ENCODE measurements around the gene FANCE. TPM values are rescaled to one million over a fixed set of nuclear protein-coding genes. Genes with fewer than 3 reads are reported as not detected.

The FANCE gene
- total and polyA plus RNA-seq, 2 experiments from 2014 or later = 5.4 to 25.5 TPM

DNA sequence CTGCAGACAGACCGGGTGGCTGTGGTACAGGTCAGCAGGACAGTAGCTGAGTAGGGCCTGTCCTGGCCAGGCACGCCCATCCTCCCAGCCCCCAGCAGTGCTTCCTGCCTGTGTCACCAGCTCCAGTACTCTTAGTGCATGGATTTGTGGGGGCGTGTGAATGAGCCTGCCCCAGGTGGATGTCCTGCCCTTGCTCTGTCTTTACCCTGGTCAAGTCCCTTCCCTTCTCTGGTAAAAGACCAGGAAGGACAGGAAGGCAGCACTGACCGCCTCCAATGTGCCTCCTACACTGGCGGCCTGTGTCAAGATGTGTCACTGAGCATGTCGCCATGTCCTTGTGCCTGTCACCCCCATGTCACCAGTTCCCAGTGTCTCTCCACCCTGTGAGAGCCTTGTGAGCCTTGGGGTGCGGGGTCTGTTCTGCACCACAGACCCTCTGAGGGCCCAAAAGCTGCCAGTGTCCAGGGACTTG, 32.8 kb downstream of the FANCE start:
- ATAC-seq = no peak; the same call in 2 of the 3 replicates
- TF ChIP-seq POLR2AphosphoS5 (IDR thresholded peaks at IDR 0.05; ENCODE audit: low read depth) (no peak), CREB1 (CRISPR knock-in tag; IDR thresholded peaks at IDR 0.05; ENCODE audit: low read depth) (no peak), NANOG (IDR thresholded peaks at IDR 0.05; ENCODE audit: borderline replicate concordance) (no peak), ZNF114 (CRISPR knock-in tag; IDR thresholded peaks at IDR 0.05) (no peak), JUNB (IDR thresholded peaks at IDR 0.05; ENCODE audit: unreplicated experiment) (no peak)
- TF ChIP-seq, protein P1, sequence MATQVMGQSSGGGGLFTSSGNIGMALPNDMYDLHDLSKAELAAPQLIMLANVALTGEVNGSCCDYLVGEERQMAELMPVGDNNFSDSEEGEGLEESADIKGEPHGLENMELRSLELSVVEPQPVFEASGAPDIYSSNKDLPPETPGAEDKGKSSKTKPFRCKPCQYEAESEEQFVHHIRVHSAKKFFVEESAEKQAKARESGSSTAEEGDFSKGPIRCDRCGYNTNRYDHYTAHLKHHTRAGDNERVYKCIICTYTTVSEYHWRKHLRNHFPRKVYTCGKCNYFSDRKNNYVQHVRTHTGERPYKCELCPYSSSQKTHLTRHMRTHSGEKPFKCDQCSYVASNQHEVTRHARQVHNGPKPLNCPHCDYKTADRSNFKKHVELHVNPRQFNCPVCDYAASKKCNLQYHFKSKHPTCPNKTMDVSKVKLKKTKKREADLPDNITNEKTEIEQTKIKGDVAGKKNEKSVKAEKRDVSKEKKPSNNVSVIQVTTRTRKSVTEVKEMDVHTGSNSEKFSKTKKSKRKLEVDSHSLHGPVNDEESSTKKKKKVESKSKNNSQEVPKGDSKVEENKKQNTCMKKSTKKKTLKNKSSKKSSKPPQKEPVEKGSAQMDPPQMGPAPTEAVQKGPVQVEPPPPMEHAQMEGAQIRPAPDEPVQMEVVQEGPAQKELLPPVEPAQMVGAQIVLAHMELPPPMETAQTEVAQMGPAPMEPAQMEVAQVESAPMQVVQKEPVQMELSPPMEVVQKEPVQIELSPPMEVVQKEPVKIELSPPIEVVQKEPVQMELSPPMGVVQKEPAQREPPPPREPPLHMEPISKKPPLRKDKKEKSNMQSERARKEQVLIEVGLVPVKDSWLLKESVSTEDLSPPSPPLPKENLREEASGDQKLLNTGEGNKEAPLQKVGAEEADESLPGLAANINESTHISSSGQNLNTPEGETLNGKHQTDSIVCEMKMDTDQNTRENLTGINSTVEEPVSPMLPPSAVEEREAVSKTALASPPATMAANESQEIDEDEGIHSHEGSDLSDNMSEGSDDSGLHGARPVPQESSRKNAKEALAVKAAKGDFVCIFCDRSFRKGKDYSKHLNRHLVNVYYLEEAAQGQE (IDR thresholded peaks at IDR 0.05; ENCODE audit: unreplicated experiment) = no peak
- TF ChIP-seq, protein P2, sequence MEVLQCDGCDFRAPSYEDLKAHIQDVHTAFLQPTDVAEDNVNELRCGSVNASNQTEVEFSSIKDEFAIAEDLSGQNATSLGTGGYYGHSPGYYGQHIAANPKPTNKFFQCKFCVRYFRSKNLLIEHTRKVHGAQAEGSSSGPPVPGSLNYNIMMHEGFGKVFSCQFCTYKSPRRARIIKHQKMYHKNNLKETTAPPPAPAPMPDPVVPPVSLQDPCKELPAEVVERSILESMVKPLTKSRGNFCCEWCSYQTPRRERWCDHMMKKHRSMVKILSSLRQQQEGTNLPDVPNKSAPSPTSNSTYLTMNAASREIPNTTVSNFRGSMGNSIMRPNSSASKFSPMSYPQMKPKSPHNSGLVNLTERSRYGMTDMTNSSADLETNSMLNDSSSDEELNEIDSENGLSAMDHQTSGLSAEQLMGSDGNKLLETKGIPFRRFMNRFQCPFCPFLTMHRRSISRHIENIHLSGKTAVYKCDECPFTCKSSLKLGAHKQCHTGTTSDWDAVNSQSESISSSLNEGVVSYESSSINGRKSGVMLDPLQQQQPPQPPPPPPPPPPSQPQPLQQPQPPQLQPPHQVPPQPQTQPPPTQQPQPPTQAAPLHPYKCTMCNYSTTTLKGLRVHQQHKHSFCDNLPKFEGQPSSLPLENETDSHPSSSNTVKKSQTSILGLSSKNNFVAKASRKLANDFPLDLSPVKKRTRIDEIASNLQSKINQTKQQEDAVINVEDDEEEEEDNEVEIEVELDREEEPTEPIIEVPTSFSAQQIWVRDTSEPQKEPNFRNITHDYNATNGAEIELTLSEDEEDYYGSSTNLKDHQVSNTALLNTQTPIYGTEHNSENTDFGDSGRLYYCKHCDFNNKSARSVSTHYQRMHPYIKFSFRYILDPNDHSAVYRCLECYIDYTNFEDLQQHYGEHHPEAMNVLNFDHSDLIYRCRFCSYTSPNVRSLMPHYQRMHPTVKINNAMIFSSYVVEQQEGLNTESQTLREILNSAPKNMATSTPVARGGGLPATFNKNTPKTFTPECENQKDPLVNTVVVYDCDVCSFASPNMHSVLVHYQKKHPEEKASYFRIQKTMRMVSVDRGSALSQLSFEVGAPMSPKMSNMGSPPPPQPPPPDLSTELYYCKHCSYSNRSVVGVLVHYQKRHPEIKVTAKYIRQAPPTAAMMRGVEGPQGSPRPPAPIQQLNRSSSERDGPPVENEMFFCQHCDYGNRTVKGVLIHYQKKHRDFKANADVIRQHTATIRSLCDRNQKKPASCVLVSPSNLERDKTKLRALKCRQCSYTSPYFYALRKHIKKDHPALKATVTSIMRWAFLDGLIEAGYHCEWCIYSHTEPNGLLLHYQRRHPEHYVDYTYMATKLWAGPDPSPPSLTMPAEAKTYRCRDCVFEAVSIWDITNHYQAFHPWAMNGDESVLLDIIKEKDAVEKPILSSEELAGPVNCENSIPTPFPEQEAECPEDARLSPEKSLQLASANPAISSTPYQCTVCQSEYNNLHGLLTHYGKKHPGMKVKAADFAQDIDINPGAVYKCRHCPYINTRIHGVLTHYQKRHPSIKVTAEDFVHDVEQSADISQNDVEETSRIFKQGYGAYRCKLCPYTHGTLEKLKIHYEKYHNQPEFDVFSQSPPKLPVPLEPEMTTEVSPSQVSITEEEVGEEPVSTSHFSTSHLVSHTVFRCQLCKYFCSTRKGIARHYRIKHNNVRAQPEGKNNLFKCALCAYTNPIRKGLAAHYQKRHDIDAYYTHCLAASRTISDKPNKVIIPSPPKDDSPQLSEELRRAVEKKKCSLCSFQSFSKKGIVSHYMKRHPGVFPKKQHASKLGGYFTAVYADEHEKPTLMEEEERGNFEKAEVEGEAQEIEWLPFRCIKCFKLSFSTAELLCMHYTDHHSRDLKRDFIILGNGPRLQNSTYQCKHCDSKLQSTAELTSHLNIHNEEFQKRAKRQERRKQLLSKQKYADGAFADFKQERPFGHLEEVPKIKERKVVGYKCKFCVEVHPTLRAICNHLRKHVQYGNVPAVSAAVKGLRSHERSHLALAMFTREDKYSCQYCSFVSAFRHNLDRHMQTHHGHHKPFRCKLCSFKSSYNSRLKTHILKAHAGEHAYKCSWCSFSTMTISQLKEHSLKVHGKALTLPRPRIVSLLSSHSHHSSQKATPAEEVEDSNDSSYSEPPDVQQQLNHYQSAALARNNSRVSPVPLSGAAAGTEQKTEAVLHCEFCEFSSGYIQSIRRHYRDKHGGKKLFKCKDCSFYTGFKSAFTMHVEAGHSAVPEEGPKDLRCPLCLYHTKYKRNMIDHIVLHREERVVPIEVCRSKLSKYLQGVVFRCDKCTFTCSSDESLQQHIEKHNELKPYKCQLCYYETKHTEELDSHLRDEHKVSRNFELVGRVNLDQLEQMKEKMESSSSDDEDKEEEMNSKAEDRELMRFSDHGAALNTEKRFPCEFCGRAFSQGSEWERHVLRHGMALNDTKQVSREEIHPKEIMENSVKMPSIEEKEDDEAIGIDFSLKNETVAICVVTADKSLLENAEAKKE (CRISPR knock-in tag; IDR thresholded peaks at IDR 0.05) = no peak
- TF ChIP-seq, protein P3, sequence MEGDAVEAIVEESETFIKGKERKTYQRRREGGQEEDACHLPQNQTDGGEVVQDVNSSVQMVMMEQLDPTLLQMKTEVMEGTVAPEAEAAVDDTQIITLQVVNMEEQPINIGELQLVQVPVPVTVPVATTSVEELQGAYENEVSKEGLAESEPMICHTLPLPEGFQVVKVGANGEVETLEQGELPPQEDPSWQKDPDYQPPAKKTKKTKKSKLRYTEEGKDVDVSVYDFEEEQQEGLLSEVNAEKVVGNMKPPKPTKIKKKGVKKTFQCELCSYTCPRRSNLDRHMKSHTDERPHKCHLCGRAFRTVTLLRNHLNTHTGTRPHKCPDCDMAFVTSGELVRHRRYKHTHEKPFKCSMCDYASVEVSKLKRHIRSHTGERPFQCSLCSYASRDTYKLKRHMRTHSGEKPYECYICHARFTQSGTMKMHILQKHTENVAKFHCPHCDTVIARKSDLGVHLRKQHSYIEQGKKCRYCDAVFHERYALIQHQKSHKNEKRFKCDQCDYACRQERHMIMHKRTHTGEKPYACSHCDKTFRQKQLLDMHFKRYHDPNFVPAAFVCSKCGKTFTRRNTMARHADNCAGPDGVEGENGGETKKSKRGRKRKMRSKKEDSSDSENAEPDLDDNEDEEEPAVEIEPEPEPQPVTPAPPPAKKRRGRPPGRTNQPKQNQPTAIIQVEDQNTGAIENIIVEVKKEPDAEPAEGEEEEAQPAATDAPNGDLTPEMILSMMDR (conservative IDR thresholded peaks at IDR 0.05; ENCODE audit: low read depth in 2 of 2) = no peak
- Histone ChIP-seq H3K4me3 (peak overlapping the region; percentile 72), H4K20me1 (replicated peaks; ENCODE audit: insufficient read depth) (0 out of 2 replicates have a peak, but pooled peaks cover 3% of the 10 kb centered on the region), H3K27ac (ENCODE audit: low read depth) (peak overlapping the region; percentile 100), H3F3A (replicated peaks; ENCODE audit: low read depth) (peaks cover 25% of the 10 kb centered on the region), H3K9me2 (ENCODE audit: insufficient read depth) (no peaks in the 10 kb centered on the region), H3K79me2 (replicated peaks; ENCODE audit: insufficient read depth) (peaks cover 35% of the 10 kb centered on the region), H3K36me3 (ENCODE audit: insufficient read depth) (0 out of 2 replicates have a peak, but pooled peaks cover 6% of the 10 kb centered on the region), H2AFZ (no peak overlapping the region), H3K27me3 (ENCODE audit: insufficient read depth) (no peaks in the 10 kb centered on the region), H3K4me2 (peak overlapping the region; percentile 98), H3K4me1 (ENCODE audit: insufficient read depth) (peaks cover 53% of the 10 kb centered on the region)
- H3K4me3 Mint-ChIP-seq = peak overlapping the region; percentile 70
- H3K27me3 Mint-ChIP-seq (ENCODE audit: insufficient read depth, low read depth, poor library complexity) = peaks cover 19% of the 10 kb centered on the region
- H3K9me3 Mint-ChIP-seq = no peaks in the 10 kb centered on the region; the same call in 2 of the 3 replicates
- peak overlapping the region; percentile 99 for H3K27ac Mint-ChIP-seq
- no peak for DNase-seq (ENCODE audit: low spot score)
- peaks cover 43% of the 10 kb centered on the region for H3K4me1 Mint-ChIP-seq
- peaks cover 15% of the 10 kb centered on the region for H3K36me3 Mint-ChIP-seq (ENCODE audit: low read depth)
